HG02759 (cell line): Measurements from ENCODE around the gene BNC2.

ENCODE experiments used
- ATAC-seq: cut with Tn5 transposase; IDR thresholded peaks from one replicate; pipeline ENCODE4 v1.9.1; 2021; ENCODE audit warnings: mild to moderate bottlenecking, moderate library complexity; ENCODE audit not compliant: unreplicated experiment

BNC2 gene

GRCh38 chr9:16817514-16817913 lies 53.0 kb downstream of the BNC2 start:
- ATAC-seq = no peak

- no peak for ATAC-seq
Observed at GRCh38 chr9:16817002-16817401, 53.5 kb downstream of the BNC2 start.

GRCh38 chr9:16816011-16816410 lies 54.5 kb downstream of the BNC2 start:
- ATAC-seq = no peak

- no peak for ATAC-seq
Observed at GRCh38 chr9:16815079-16815478, 55.4 kb downstream of the BNC2 start.

- no peak for ATAC-seq
Observed at GRCh38 chr9:16813838-16814237, 56.6 kb downstream of the BNC2 start.

GRCh38 chr9:16811987-16812685 lies 58.3 kb downstream of the BNC2 start:
- ATAC-seq = no peak

GRCh38 chr9:16809912-16810610 lies 60.4 kb downstream of the BNC2 start:
- ATAC-seq = no peak

- ATAC-seq = no peak
Observed at GRCh38 chr9:16806674-16807073, 63.8 kb downstream of the BNC2 start.

GRCh38 chr9:16803648-16804047 lies 66.8 kb downstream of the BNC2 start:
- ATAC-seq = no peak

- no peak for ATAC-seq
Observed at GRCh38 chr9:16801871-16802466, 68.5 kb downstream of the BNC2 start.

GRCh38 chr9:16796304-16796825 lies 74.1 kb downstream of the BNC2 start:
- ATAC-seq = no peak

GRCh38 chr9:16794871-16795639 lies 75.4 kb downstream of the BNC2 start:
- ATAC-seq = no peak

GRCh38 chr9:16794103-16794502 lies 76.4 kb downstream of the BNC2 start:
- ATAC-seq = no peak

GRCh38 chr9:16787724-16788123 lies 82.7 kb downstream of the BNC2 start:
- no peak for ATAC-seq

- ATAC-seq = no peak
Observed at GRCh38 chr9:16784002-16784401, 86.5 kb downstream of the BNC2 start.

- no peak for ATAC-seq
Observed at GRCh38 chr9:16782490-16782889, 88.0 kb downstream of the BNC2 start.

GRCh38 chr9:16775330-16775729 lies 95.1 kb downstream of the BNC2 start:
- ATAC-seq = no peak

- no peak for ATAC-seq
Observed at GRCh38 chr9:16773617-16774016, 96.9 kb downstream of the BNC2 start.

GRCh38 chr9:16773116-16773515 lies 97.4 kb downstream of the BNC2 start:
- ATAC-seq = no peak

GRCh38 chr9:16771356-16771755 lies 99.1 kb downstream of the BNC2 start:
- ATAC-seq = no peak

GRCh38 chr9:16769291-16769690 lies 101.2 kb downstream of the BNC2 start:
- no peak for ATAC-seq
